H9 (cell line): ENCODE measurements around the gene ATAT1. TPM values are rescaled to one million over a fixed set of nuclear protein-coding genes. Genes with fewer than 3 reads are reported as not detected.

ENCODE experiments used
- DNase-seq: peaks from one replicate; pipeline ENCODE4 v3.0.0-alpha.2; 2017
- H2AFZ ChIP-seq: one replicate; pipeline ENCODE4 v1.6.1; 2013; ENCODE audit warnings: mild to moderate bottlenecking, low read length, control low read depth, moderate library complexity
- H2AK5ac ChIP-seq: 2 replicates; pipeline ENCODE4 v1.6.1; 2013; ENCODE audit warnings: low read length, control low read depth, mixed read lengths; ENCODE audit not compliant: insufficient read length
- H2BK120ac ChIP-seq: one replicate; pipeline ENCODE4 v1.6.1; 2013; ENCODE audit warnings: low read depth, mild to moderate bottlenecking, low read length, control low read depth, inconsistent platforms; ENCODE audit not compliant: poor library complexity, severe bottlenecking
- H2BK12ac ChIP-seq: 2 replicates; pipeline ENCODE4 v1.6.1; 2013; ENCODE audit warnings: low read length, control low read depth, mixed read lengths, low read depth; ENCODE audit not compliant: insufficient read length
- H2BK15ac ChIP-seq: 2 replicates; pipeline ENCODE4 v1.6.1; 2013; ENCODE audit warnings: low read depth, low read length, control low read depth
- H2BK20ac ChIP-seq: one replicate; pipeline ENCODE4 v1.6.1; 2013; ENCODE audit warnings: low read depth, mild to moderate bottlenecking, low read length, control low read depth, inconsistent platforms; ENCODE audit not compliant: poor library complexity, severe bottlenecking
- H2BK5ac ChIP-seq: 2 replicates; pipeline ENCODE4 v1.6.1; 2013; ENCODE audit warnings: low read length, control low read depth, mixed read lengths; ENCODE audit not compliant: insufficient read length
- H3K14ac ChIP-seq: 2 replicates; pipeline ENCODE4 v1.6.1; 2013; ENCODE audit warnings: low read length, control low read depth; ENCODE audit not compliant: insufficient read depth
- H3K18ac ChIP-seq: 2 replicates; pipeline ENCODE4 v1.6.1; 2013; ENCODE audit warnings: low read depth, mild to moderate bottlenecking, mixed read lengths, low read length, control low read depth; ENCODE audit not compliant: insufficient read length
- H3K23ac ChIP-seq: 2 replicates; pipeline ENCODE4 v1.6.1; 2013; ENCODE audit warnings: low read length, control low read depth, mixed read lengths, low read depth; ENCODE audit not compliant: insufficient read length
- H3K23me2 ChIP-seq: 2 replicates; pipeline ENCODE4 v1.6.1; 2013; ENCODE audit warnings: low read depth, mild to moderate bottlenecking, mixed read lengths, low read length, control low read depth; ENCODE audit not compliant: insufficient read length, poor library complexity, severe bottlenecking
- H3K27ac ChIP-seq: 2 replicates; pipeline ENCODE4 v1.5.1; 2013; ENCODE audit warnings: low read length, control low read depth, mixed read lengths, low read depth; ENCODE audit not compliant: insufficient read length
- H3K27me3 ChIP-seq: 2 replicates; pipeline ENCODE4 v1.6.1; 2013; ENCODE audit warnings: low read length, control low read depth, inconsistent platforms; ENCODE audit not compliant: insufficient read depth
- H3K4ac ChIP-seq: 2 replicates; pipeline ENCODE4 v1.6.1; 2013; ENCODE audit warnings: low read depth, mild to moderate bottlenecking, control low read depth, inconsistent platforms, low read length, moderate library complexity
- H3K4me1 ChIP-seq: 2 replicates; pipeline ENCODE4 v1.6.1; 2013; ENCODE audit warnings: low read length, control low read depth, inconsistent platforms; ENCODE audit not compliant: insufficient read depth
- H3K4me2 ChIP-seq: 2 replicates; pipeline ENCODE4 v1.6.1; 2013; ENCODE audit warnings: low read length, control low read depth, mixed read lengths; ENCODE audit not compliant: insufficient read length, insufficient read depth
- H3K56ac ChIP-seq: 2 replicates; pipeline ENCODE4 v1.6.1; 2013; ENCODE audit warnings: low read depth, mild to moderate bottlenecking, mixed read lengths, low read length, control low read depth; ENCODE audit not compliant: insufficient read length
- H3K79me1 ChIP-seq: 2 replicates; pipeline ENCODE4 v1.6.1; 2013; ENCODE audit warnings: low read depth, mild to moderate bottlenecking, moderate library complexity, low read length, control low read depth, inconsistent platforms; ENCODE audit not compliant: insufficient read depth, poor library complexity, severe bottlenecking
- H3K79me2 ChIP-seq: 2 replicates; pipeline ENCODE4 v1.6.1; 2013; ENCODE audit warnings: low read length, control low read depth, inconsistent platforms; ENCODE audit not compliant: insufficient read depth
- H3K9ac ChIP-seq: 2 replicates; pipeline ENCODE4 v1.6.1; 2013; ENCODE audit warnings: low read length, control low read depth, mixed read lengths; ENCODE audit not compliant: insufficient read length; ENCODE audit errors: extremely low read depth
- H3K9me3 ChIP-seq: one replicate; pipeline ENCODE4 v1.6.1; 2013; ENCODE audit warnings: low read depth, low read length, inconsistent platforms; ENCODE audit not compliant: control insufficient read depth
- H3T11ph ChIP-seq: one replicate; pipeline ENCODE4 v1.6.1; 2013; ENCODE audit warnings: mild to moderate bottlenecking, low read length, control low read depth, inconsistent platforms
- H4K20me1 ChIP-seq: one replicate; pipeline ENCODE4 v1.6.1; 2013; ENCODE audit not compliant: control insufficient read depth, insufficient read length, insufficient read depth
- H4K5ac ChIP-seq: 2 replicates; pipeline ENCODE4 v1.6.1; 2013; ENCODE audit warnings: low read depth, mild to moderate bottlenecking, mixed read lengths, low read length, control low read depth; ENCODE audit not compliant: insufficient read length
- H4K8ac ChIP-seq: replicated peaks from 2 replicates; pipeline ENCODE4 v1.6.1; 2013; ENCODE audit warnings: low read length, control low read depth, mixed read lengths, low read depth; ENCODE audit not compliant: insufficient read length
- H4K91ac ChIP-seq: 2 replicates; pipeline ENCODE4 v1.6.1; 2013; ENCODE audit warnings: low read depth, mild to moderate bottlenecking, moderate library complexity, mixed read lengths, low read length, control low read depth; ENCODE audit not compliant: insufficient read length
- H3K27ac Mint-ChIP-seq, 3 experiments: 2 replicates in 2 of 3; 3 replicates in 1 of 3; pipeline ENCODE4 v1.8.0; 2020 to 2021; ENCODE audit warnings: mixed read lengths in 3 of 3, mild to moderate bottlenecking in 1 of 3, moderate library complexity in 1 of 3
- H3K27me3 Mint-ChIP-seq: 2 replicates; pipeline ENCODE4 v1.8.0; 2021; ENCODE audit warnings: low read depth, mild to moderate bottlenecking, moderate library complexity, mixed read lengths
- H3K36me3 Mint-ChIP-seq, 3 experiments: 2 replicates in 2 of 3; 3 replicates in 1 of 3; pipeline ENCODE4 v1.8.0; 2020 to 2021; ENCODE audit warnings: low read depth in 3 of 3, mixed read lengths in 3 of 3; ENCODE audit not compliant: insufficient read depth in 1 of 3
- H3K4me1 Mint-ChIP-seq, 2 experiments: 2 replicates each; pipeline ENCODE4 v1.8.0; 2020; ENCODE audit warnings: mixed read lengths in 2 of 2
- H3K4me3 Mint-ChIP-seq, 2 experiments: 2 replicates in 1 of 2; 3 replicates in 1 of 2; pipeline ENCODE4 v1.8.0; 2020 to 2021; ENCODE audit warnings: mild to moderate bottlenecking in 2 of 2, mixed read lengths in 2 of 2, moderate library complexity in 1 of 2
- H3K9me3 Mint-ChIP-seq, 2 experiments: 2 replicates in 1 of 2; 3 replicates in 1 of 2; pipeline ENCODE4 v1.8.0; 2020; ENCODE audit warnings: mild to moderate bottlenecking in 2 of 2, mixed read lengths in 2 of 2, moderate library complexity in 1 of 2
- CTCF ChIP-seq: fragments of 200-600 bp; sonication (generic); conservative IDR thresholded peaks from 3 replicates; pipeline ENCODE4 v1.8.0; 2021; ENCODE audit warnings: antibody characterized with exemption, mild to moderate bottlenecking
- WGBS: extraction: QIAGEN DNeasy Blood & Tissue Kit; methylation state at CpG from one replicate; pipeline ENCODE4 v1.1.7; 2013; ENCODE audit warnings: missing lambda C conversion rate, low lambda C conversion rate, mixed read lengths; ENCODE audit not compliant: insufficient read length; ENCODE audit errors: extremely low coverage; 5-methylcytosine and 5-hydroxymethylcytosine counted together
- total RNA-seq: library from RNA; stranded (reverse); gene quantifications from 2 replicates; pipeline ENCODE4 v1.2.1, GENCODE V29; 2021

Gene ATAT1
- total RNA-seq, 1 experiment from 2014 or later, result 20.1 TPM

- H2BK15ac ChIP-seq, result no peak overlapping the region
- H3T11ph ChIP-seq, result no peak overlapping the region
- H3K4ac ChIP-seq, result no peak overlapping the region; the same call in 1 of the 2 replicates
- Mint-ChIP-seq H3K27me3 (no peaks in the 10 kb centered on the region; the same call in 1 of the 2 replicates), H3K36me3 (peaks cover 32 to 66% (median 48%) of the 10 kb centered on the region in 3 experiments), H3K9me3 (peaks cover 8 to 12% of the 10 kb centered on the region in 2 experiments; a peak in 3 of 5 replicates), H3K4me1 (peaks cover 38 to 44% of the 10 kb centered on the region in 2 experiments), H3K27ac (peak overlapping the region; percentile 99 to 100 (median 100)), H3K4me3 (peak overlapping the region; percentile 92 to 97)
- no peak overlapping the region for H2BK120ac ChIP-seq
- H4K8ac ChIP-seq, result no peak overlapping the region
- H2BK12ac ChIP-seq, result no peak overlapping the region
- H2AK5ac ChIP-seq, result no peak overlapping the region
- H3K18ac ChIP-seq, result no peak overlapping the region
- H3K4me1 ChIP-seq, result peaks cover 4% of the 10 kb centered on the region; the same call in 1 of the 2 replicates
- H3K56ac ChIP-seq, result no peak overlapping the region
- H2BK20ac ChIP-seq, result no peak overlapping the region
- DNase-seq, result peak; percentile 89
- H3K27me3 ChIP-seq, result no peaks in the 10 kb centered on the region
- H3K9ac ChIP-seq, result peak overlapping the region; percentile 99
- H3K27ac ChIP-seq, result peak overlapping the region; percentile 90
- no peak overlapping the region for H3K23ac ChIP-seq
- no peak overlapping the region for H2BK5ac ChIP-seq
- no peak overlapping the region for H3K14ac ChIP-seq
- H3K79me1 ChIP-seq, result peaks cover 4% of the 10 kb centered on the region
- no peak overlapping the region for H4K91ac ChIP-seq
- H3K23me2 ChIP-seq, result peaks cover 21% of the 10 kb centered on the region
- WGBS, result no CpG with 5 or more reads among the region's 6 CpGs
- H3K4me2 ChIP-seq, result peak overlapping the region; percentile 89
- no peak for TF ChIP-seq CTCF
- H4K5ac ChIP-seq, result no peak overlapping the region
- H3K9me3 ChIP-seq, result no peaks in the 10 kb centered on the region
- H4K20me1 ChIP-seq, result no peaks in the 10 kb centered on the region
- no peak overlapping the region for H2AFZ ChIP-seq
- H3K79me2 ChIP-seq, result peaks cover 2% of the 10 kb centered on the region; the same call in 1 of the 2 replicates
Measured at GRCh38 chr6:30614843-30615218, 11.8 kb upstream of the ATAT1 start.
